GM12865 (cell line): ENCODE measurements around the gene OTOG.

Source experiments
- DNase-seq: peaks from one replicate; pipeline ENCODE4 v3.0.0; 2010; ENCODE audit warnings: low read depth
- H3K4me3 ChIP-seq: 2 replicates; pipeline ENCODE4 v1.5.1; 2011; ENCODE audit warnings: mild to moderate bottlenecking, low read depth, low read length, control low read depth
- CTCF ChIP-seq: IDR thresholded peaks from 2 replicates; pipeline ENCODE4 v1.5.1; 2011; ENCODE audit warnings: low read length, control low read depth, low read depth, inconsistent platforms; ENCODE audit not compliant: insufficient read depth; ENCODE audit errors: missing control alignments

The OTOG gene

GRCh38 chr11:17588721-17589120, 41.7 kb downstream of the OTOG start:
- DNase-seq = no peak
- no peak overlapping the region for H3K4me3 ChIP-seq
- no peak for TF ChIP-seq CTCF

GRCh38 chr11:17590463-17590862, 43.4 kb downstream of the OTOG start:
- no peak for TF ChIP-seq CTCF
- no peak for DNase-seq
- H3K4me3 ChIP-seq = no peak overlapping the region

GRCh38 chr11:17591293-17591692, 44.2 kb downstream of the OTOG start:
- DNase-seq = no peak
- no peak overlapping the region for H3K4me3 ChIP-seq
- TF ChIP-seq CTCF = no peak

GRCh38 chr11:17593466-17594245, 46.6 kb downstream of the OTOG start:
- H3K4me3 ChIP-seq = no peak overlapping the region
- no peak for DNase-seq
- no peak for TF ChIP-seq CTCF

- H3K4me3 ChIP-seq = no peak overlapping the region
- DNase-seq = no peak
- TF ChIP-seq CTCF = no peak
Measured at GRCh38 chr11:17594686-17595192, 47.7 kb downstream of the OTOG start.

GRCh38 chr11:17595526-17596309, 48.7 kb downstream of the OTOG start:
- no peak for DNase-seq
- no peak for TF ChIP-seq CTCF
- H3K4me3 ChIP-seq = no peak overlapping the region
